Stimulated activated CD8-positive, alpha-beta memory T cell treated with anti-CD3 and anti-CD28 coated beads, Interleukin-7, amount 100 ng/mL, for 1 hour (primary cell): ENCODE measurements around the gene CDK14.
"Not testable (repeated sequence)": the region's sequence is repeated elsewhere in the genome, so short reads cannot be mapped to it uniquely, and the experiment has no call there.

ENCODE experiments used
- DNase-seq, 2 donors: peaks; one replicate each; pipeline ENCODE4 v3.0.0-alpha.2; 2020; ENCODE audit warnings: low read depth in 2 of 2

Gene CDK14

GRCh38 chr7:90789736-90790306 is 193.7 kb downstream of the CDK14 start:
- DNase-seq: no peak

GRCh38 chr7:90791596-90791995 is 195.5 kb downstream of the CDK14 start:
- DNase-seq: no peak

- no peak for DNase-seq
These were observed 196.2 kb downstream of the CDK14 start for GRCh38 chr7:90792301-90792700.

GRCh38 chr7:90794234-90794633 is 198.1 kb downstream of the CDK14 start:
- not testable (repeated sequence) for DNase-seq

- no peak for DNase-seq
These were observed 201.5 kb downstream of the CDK14 start for GRCh38 chr7:90797596-90797995.

- no peak for DNase-seq
These were observed 208.2 kb downstream of the CDK14 start for GRCh38 chr7:90804370-90804769.

- DNase-seq: not testable (repeated sequence)
These were observed 219.4 kb downstream of the CDK14 start for GRCh38 chr7:90815552-90815951.

- DNase-seq: no peak
These were observed 220.5 kb downstream of the CDK14 start for GRCh38 chr7:90816511-90817142.

GRCh38 chr7:90817151-90817550 is 221.0 kb downstream of the CDK14 start:
- no peak for DNase-seq

GRCh38 chr7:90817846-90818245 is 221.7 kb downstream of the CDK14 start:
- no peak for DNase-seq

- DNase-seq: no peak
These were observed 222.2 kb downstream of the CDK14 start for GRCh38 chr7:90818341-90818740.

- no peak for DNase-seq
These were observed 226.0 kb downstream of the CDK14 start for GRCh38 chr7:90821961-90822620.

- no peak for DNase-seq
These were observed 228.5 kb downstream of the CDK14 start for GRCh38 chr7:90824386-90825307.

- DNase-seq: no peak
These were observed 229.7 kb downstream of the CDK14 start for GRCh38 chr7:90825779-90826178.

- DNase-seq: no peak
These were observed 232.5 kb downstream of the CDK14 start for GRCh38 chr7:90828601-90829000.

- no peak for DNase-seq
These were observed 234.2 kb downstream of the CDK14 start for GRCh38 chr7:90830308-90830707.

GRCh38 chr7:90832726-90833125 is 236.6 kb downstream of the CDK14 start:
- DNase-seq: no peak

GRCh38 chr7:90833443-90833842 is 237.3 kb downstream of the CDK14 start:
- DNase-seq: no peak

GRCh38 chr7:90834771-90835170 is 238.7 kb downstream of the CDK14 start:
- DNase-seq: no peak

GRCh38 chr7:90835861-90836260 is 239.7 kb downstream of the CDK14 start:
- no peak for DNase-seq

- no peak for DNase-seq
These were observed 240.8 kb downstream of the CDK14 start for GRCh38 chr7:90836937-90837336.

- no peak for DNase-seq
These were observed 242.7 kb downstream of the CDK14 start for GRCh38 chr7:90838799-90839198.
